Activated T-helper 1 cell treated with Interleukin-2 at 50 U/mL for 16 hours (primary cell): ENCODE data around the gene KLK12.

Experiments
- DNase-seq: peaks from one replicate; pipeline ENCODE4 v3.0.0-alpha.2; 2020; ENCODE audit warnings: low read depth

Gene KLK12

GRCh38 chr19:51047031-51047335 lies 12.2 kb upstream of the KLK12 start:
- DNase-seq = no peak

GRCh38 chr19:51044327-51044726 lies 9.5 kb upstream of the KLK12 start:
- no peak for DNase-seq

- no peak for DNase-seq
These were observed 8.7 kb upstream of the KLK12 start for GRCh38 chr19:51043497-51043896.

GRCh38 chr19:51040151-51040550 lies 5.3 kb upstream of the KLK12 start:
- no peak for DNase-seq

GRCh38 chr19:51036519-51036918 lies 1.7 kb upstream of the KLK12 start:
- DNase-seq = no peak

- DNase-seq = no peak
These were observed 2.9 kb downstream of the KLK12 start for GRCh38 chr19:51031880-51032225.

GRCh38 chr19:51031220-51031879 lies 3.5 kb downstream of the KLK12 start:
- DNase-seq = no peak

GRCh38 chr19:51030631-51031030 lies 4.2 kb downstream of the KLK12 start:
- DNase-seq = no peak

- no peak for DNase-seq
These were observed 5.1 kb downstream of the KLK12 start for GRCh38 chr19:51029718-51030117.

- no peak for DNase-seq
These were observed 6.9 kb downstream of the KLK12 start for GRCh38 chr19:51027873-51028272.

GRCh38 chr19:51027126-51027806 lies 7.5 kb downstream of the KLK12 start:
- DNase-seq = no peak

GRCh38 chr19:51026554-51026831 lies 8.3 kb downstream of the KLK12 start, which contains the start of gene KLK11:
KLK11 (minus strand) TSS chr19:51026616; CDS start chr19:51025631, 985 bp downstream.
- DNase-seq = no peak

- DNase-seq = no peak
These were observed 8.8 kb downstream of the KLK12 start for GRCh38 chr19:51025809-51026553.

- DNase-seq = no peak
These were observed 9.4 kb downstream of the KLK12 start for GRCh38 chr19:51025401-51025800.

- DNase-seq = no peak
These were observed 9.9 kb downstream of the KLK12 start for GRCh38 chr19:51024924-51025323.

GRCh38 chr19:51023946-51024345 lies 10.9 kb downstream of the KLK12 start:
- no peak for DNase-seq

- DNase-seq = no peak
These were observed 12.3 kb downstream of the KLK12 start for GRCh38 chr19:51022526-51022925.

GRCh38 chr19:51020988-51021651 lies 13.7 kb downstream of the KLK12 start:
- no peak for DNase-seq

- DNase-seq = no peak
These were observed 15.3 kb downstream of the KLK12 start, which contains the start of gene KLK10 for GRCh38 chr19:51019544-51019925. KLK10 (minus strand) TSS chr19:51019709; CDS start chr19:51019130, 579 bp downstream.

GRCh38 chr19:51018745-51019543 lies 15.9 kb downstream of the KLK12 start:
- DNase-seq = no peak

- DNase-seq = no peak
These were observed 17.8 kb downstream of the KLK12 start for GRCh38 chr19:51016798-51017683.
